SH-SY5Y (cell line): ENCODE measurements around the gene PTPN6.

Source experiments
- GATA2 ChIP-seq: IDR thresholded peaks from 2 replicates; pipeline ENCODE4 v1.6.1; 2011; ENCODE audit warnings: mild to moderate bottlenecking, low read depth, low read length
- GATA3 ChIP-seq: IDR thresholded peaks from 2 replicates; pipeline ENCODE4 v1.6.1; 2011; ENCODE audit warnings: low read depth, mild to moderate bottlenecking, low read length, moderate library complexity

The PTPN6 gene

GRCh38 chr12:6916426-6917200 lies 34.5 kb upstream of the PTPN6 start:
- TF ChIP-seq GATA2 (no peak), GATA3 (no peak)

GRCh38 chr12:6917491-6918231 lies 33.5 kb upstream of the PTPN6 start:
- no peak for TF ChIP-seq GATA2
- no peak for TF ChIP-seq GATA3

DNA sequence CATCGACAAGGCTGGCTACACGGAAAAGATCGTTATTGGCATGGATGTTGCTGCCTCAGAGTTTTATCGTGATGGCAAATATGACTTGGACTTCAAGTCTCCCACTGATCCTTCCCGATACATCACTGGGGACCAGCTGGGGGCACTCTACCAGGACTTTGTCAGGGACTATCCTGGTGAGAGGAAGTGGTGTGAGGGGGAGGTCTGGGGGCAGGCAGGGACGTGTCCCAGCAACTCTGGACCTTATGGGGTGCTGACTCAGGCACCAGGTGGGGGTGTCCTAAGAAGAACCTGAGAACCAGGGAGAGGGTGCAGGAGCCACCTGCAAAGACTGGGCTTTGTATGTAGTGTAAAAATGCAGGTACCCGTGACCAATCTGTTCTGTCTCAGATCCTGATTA lies 31.6 kb upstream of the PTPN6 start:
- TF ChIP-seq GATA3 = no peak
- TF ChIP-seq GATA2 = no peak

DNA sequence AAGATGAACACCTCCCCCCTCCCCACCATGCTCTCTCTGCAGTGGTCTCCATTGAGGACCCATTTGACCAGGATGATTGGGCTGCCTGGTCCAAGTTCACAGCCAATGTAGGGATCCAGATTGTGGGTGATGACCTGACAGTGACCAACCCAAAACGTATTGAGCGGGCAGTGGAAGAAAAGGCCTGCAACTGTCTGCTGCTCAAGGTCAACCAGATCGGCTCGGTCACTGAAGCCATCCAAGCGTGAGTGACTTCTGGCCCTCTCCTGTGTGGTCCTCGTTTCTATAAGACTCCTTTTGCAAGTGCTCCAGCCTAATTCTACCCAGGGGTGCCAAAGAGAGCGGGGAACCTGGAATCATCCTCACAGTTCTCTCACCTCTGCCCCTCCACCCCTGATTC lies 29.6 kb upstream of the PTPN6 start:
- TF ChIP-seq GATA2 (no peak), GATA3 (no peak)

- no peak for TF ChIP-seq GATA3
- TF ChIP-seq GATA2 = no peak
Observed at GRCh38 chr12:6921996-6922946, 28.9 kb upstream of the PTPN6 start.

DNA sequence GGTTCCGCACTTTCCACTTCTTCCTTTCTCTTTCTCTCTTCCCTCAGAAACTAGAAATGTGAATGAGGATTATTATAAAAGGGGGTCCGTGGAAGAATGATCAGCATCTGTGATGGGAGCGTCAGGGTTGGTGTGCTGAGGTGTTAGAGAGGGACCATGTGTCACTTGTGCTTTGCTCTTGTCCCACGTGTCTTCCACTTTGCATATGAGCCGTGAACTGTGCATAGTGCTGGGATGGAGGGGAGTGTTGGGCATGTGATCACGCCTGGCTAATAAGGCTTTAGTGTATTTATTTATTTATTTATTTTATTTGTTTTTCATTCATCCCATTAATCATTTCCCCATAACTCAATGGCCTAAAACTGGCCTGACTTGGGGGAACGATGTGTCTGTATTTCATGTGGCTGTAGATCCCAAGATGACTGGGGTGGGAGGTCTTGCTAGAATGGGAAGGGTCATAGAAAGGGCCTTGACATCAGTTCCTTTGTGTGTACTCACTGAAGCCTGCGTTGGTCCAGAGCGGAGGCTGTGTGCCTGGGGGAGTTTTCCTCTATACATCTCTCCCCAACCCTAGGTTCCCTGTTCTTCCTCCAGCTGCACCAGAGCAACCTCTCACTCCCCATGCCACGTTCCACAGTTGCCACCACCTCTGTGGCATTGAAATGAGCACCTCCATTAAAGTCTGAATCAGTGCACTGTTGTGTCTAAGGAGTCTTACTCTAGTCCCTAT lies 28.0 kb upstream of the PTPN6 start:
- no peak for TF ChIP-seq GATA3
- TF ChIP-seq GATA2 = no peak

- no peak for TF ChIP-seq GATA3
- TF ChIP-seq GATA2 = no peak
Observed at GRCh38 chr12:6923851-6924250, 27.3 kb upstream of the PTPN6 start.

- no peak for TF ChIP-seq GATA3
- TF ChIP-seq GATA2 = no peak
Observed at GRCh38 chr12:6925239-6925539, 26.0 kb upstream of the PTPN6 start.

DNA sequence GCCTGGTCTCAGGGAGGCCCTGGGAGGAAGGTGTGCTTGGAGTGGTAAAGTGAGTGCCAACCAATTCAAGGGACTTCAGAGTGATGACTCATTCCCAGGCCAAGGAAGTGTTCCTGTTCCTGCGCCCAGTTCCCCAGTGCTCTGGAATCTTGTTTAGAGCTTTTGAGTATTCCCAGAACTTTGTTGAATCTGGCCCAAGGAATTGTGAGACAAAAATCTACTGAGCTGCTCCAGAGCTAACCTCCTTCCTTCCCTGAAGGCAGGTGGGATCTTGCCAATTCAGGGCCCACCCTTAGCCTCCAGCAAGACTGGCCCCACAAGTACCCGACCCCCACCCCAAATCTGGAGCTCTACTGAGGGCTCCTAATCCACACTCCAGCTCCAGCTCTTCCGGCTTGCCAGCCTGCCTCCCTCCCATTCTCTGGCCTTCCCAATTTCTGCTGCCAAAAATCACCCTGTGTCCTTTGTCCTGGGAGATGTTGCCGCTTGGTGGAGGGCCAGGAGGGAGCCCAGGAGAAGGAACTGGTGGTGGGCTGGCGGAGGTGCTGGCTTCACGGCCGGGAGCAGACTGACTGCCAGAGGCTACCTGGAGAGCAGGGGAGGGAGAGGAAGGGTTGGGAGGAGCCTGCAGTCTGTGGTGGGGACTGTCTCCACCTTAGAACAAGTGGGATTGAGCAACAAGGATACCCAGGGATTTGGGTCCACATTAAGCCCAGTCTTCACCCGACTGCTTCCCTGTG lies 25.4 kb upstream of the PTPN6 start:
- TF ChIP-seq GATA2 (no peak), GATA3 (no peak)

- no peak for TF ChIP-seq GATA3
Observed at GRCh38 chr12:6927379-6928021, 23.7 kb upstream of the PTPN6 start, which contains the start of gene ATN1. Gene ATN1 (plus strand): TSS chr12:6927959. CDS start chr12:6934002, 6,043 bp downstream.

GRCh38 chr12:6928022-6928702 lies 23.0 kb upstream of the PTPN6 start:
- no peak for TF ChIP-seq GATA3

DNA sequence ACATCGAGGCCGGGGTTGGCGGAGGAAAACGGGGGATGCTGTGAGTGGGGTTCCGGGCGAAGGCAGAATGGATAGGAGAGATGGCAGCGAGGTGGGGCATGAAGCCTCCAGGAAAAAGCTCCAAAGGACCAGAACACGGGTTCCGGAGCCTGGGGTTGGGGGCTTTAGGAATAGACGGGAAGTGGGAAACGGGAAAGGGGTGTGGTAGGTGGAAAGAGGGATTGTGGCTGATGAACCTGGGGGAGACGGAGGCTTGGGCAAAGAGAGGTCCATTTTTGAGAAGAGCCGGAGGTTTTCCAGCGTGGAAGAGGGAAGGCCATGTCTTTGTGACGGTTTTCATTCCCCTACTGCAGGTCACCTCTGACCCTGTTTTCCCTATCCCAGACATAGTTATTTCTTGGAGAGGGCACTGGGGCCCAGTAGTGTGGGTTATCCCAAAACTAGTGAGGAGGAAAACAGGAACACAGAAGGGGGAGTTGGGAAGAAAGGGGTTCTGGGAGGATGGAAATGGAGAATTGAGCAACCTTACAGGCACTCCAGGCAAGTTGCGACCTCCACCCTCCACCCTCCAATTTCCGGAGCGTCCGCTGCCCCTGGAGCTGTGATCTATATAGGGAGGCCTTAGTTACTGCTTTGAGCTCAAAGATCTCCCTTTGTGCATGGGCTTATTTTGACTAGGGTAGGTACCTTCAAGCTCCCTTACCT lies 22.3 kb upstream of the PTPN6 start:
- TF ChIP-seq GATA2 (no peak), GATA3 (no peak)
